GM12864 (cell line): ENCODE measurements around the gene LAMC1.

Experiments used
- DNase-seq: peaks from one replicate; pipeline ENCODE4 v3.0.0-alpha.2; 2011; ENCODE audit warnings: low read depth
- H3K4me3 ChIP-seq: 2 replicates; pipeline ENCODE4 v1.5.1; 2011; ENCODE audit warnings: mild to moderate bottlenecking, low read depth, low read length, control low read depth
- TF ChIP-seq, protein P1 (sequence below): IDR thresholded peaks from 2 replicates; pipeline ENCODE4 v1.5.1; 2011; ENCODE audit warnings: low read depth, mild to moderate bottlenecking, moderate library complexity, low read length, control low read depth, inconsistent platforms; ENCODE audit errors: missing control alignments

LAMC1 gene

DNA sequence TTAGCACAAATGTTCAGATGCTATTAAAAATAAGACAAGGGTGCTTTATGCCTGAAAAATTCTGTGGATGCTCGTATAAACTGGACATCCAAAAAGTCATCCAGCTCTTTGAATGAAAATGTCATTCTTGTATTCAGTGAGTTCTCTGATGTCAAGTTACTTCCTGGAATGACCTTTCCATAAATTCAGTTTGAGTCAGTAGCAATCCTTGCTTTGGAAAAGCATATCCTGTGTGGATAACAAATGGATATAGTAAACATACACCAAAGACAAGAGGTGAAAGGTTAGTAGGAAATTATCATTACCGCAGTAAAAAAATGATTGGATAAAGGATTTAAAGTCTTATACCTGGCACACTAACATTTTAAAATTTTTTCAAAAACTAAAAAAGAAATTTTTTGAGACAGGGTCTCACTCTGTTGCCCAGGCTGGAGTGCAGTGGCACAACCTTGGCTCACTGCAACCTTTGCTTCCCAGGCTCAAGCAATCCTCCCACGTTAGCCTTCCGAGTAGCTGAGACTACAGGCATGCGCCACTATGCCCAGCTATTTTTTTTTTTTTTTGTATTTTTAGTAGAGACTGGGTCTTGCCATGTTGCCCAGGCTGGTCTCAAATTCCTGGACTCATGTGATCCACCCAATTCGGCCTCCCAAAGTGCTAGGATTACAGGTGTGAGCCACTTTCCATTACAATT lies 10.8 kb upstream of the LAMC1 start:
- no peak overlapping the region for H3K4me3 ChIP-seq
- TF ChIP-seq, protein P1, sequence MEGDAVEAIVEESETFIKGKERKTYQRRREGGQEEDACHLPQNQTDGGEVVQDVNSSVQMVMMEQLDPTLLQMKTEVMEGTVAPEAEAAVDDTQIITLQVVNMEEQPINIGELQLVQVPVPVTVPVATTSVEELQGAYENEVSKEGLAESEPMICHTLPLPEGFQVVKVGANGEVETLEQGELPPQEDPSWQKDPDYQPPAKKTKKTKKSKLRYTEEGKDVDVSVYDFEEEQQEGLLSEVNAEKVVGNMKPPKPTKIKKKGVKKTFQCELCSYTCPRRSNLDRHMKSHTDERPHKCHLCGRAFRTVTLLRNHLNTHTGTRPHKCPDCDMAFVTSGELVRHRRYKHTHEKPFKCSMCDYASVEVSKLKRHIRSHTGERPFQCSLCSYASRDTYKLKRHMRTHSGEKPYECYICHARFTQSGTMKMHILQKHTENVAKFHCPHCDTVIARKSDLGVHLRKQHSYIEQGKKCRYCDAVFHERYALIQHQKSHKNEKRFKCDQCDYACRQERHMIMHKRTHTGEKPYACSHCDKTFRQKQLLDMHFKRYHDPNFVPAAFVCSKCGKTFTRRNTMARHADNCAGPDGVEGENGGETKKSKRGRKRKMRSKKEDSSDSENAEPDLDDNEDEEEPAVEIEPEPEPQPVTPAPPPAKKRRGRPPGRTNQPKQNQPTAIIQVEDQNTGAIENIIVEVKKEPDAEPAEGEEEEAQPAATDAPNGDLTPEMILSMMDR: no peak
- DNase-seq: no peak

DNA sequence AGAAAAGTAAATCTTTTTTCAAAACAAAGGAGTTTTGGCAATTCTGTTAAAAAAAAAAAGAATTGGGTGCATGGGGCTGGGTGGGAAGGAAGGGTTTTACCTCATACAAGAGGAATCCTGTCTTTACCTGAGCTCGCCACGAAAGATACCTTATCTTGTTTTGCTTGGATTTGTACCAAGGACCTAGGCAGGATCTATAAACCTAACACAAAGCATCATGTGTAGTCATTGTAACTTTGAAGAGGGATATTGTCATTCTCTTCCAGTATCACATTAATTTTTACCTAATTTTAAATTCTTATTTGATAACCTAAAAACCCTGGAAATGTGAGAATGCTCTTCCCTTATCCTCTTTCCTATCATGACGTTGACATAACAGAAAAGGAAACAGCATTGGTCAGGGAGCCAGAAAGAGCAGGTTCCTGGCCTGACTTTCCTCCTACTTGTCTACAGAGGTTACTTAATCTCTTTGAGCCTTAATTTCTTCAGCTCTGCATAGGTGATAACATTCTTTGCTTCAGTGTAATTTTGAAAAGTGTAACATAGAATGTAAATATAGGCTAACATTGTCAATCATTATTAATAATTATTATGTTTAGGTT lies 4.0 kb upstream of the LAMC1 start:
- H3K4me3 ChIP-seq: no peak overlapping the region
- TF ChIP-seq, protein P1: no peak

GRCh38 chr1:183019860-183020259 lies 3.4 kb upstream of the LAMC1 start:
- H3K4me3 ChIP-seq: no peak overlapping the region
- no peak for DNase-seq
- TF ChIP-seq, protein P1: no peak

More for the DNA sequence above, 4.0 kb upstream of the LAMC1 start:
- no peak for DNase-seq

DNA sequence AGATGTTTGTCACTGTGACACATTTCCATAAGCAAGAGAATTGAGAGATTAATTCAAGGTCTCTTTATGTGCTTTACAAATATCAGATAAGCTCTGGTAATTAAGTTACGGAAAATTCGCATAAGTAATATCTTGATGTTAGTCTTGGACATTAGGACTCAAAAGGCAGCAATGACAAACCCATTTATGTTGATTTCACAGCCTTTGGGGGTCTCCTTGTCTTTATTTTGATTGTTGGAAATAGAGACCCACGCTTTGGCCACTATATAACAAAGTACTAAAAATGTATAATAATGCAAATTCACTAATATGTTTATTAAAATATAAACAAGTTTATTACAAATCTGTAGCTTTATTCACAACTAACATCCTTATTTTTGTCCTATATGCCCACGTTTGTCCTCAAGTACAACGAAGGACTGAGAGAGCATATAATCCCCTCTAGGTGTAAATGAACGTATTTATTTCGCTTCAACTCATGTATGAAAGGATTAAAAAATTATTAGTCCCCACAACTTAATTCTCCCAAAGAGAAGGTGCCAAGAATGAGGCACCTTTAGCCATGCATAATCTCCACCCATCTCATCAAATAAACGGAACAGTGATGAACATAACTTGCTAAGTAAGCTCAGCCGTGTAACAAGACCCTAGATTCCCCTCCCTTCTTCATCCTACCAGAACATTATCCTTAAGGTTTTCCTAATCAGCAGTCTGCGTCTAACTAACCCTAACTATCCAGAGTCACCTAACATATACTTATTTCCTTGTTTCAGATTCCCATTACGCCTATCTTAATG lies 1.6 kb upstream of the LAMC1 start:
- peak overlapping the region; percentile 67; the same call in 1 of the 2 replicates for H3K4me3 ChIP-seq
- TF ChIP-seq, protein P1: no peak

DNA sequence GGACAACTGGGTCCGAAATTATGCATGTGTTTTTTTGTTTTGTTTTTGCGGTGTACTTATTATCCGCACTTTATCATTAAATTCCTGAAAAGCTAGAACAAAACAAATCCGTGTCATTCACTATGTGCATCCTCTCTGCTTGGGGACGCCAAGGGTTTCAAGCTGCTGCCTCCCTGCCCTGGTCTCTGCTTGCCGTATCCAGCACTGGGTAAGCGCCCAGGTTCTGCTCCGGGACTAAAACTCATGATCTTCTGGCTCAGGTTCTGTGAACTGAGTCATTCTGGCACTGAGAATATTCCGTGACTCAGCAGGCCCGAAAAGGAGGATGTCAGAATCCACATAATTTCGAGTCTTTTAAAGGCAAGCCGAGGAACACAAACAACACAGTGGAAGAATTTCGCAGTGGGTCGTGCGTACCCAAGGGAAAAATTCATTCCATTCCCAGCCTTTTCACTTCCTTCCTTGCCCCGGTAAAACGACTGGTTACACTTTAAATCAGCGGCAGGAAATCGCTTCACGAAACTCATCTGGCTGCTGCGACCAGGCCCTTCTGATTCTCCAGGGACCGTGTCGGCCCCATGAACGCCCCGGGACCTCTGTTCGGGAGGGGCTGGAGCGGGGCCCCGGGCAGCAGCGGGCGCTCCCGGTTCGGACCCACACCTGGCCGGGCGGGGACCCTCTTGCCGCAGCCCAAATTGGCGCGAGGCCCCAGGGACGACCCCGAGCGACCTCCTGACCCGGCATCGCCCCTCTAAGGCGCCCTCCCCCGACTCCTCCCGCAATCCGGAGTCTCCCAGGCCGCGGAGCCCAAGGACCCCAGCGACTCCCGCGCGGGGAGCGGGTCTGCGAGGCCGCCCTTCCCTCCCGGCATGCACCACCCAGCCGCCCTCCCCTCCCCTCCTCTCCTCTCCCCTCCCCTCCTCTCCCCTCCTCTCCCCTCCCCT lies 746 bp upstream of the LAMC1 start:
- peak overlapping the region; percentile 67 for H3K4me3 ChIP-seq
- no peak for DNase-seq
- TF ChIP-seq, protein P1: no peak

More for the DNA sequence above, 1.6 kb upstream of the LAMC1 start:
- no peak for DNase-seq

DNA sequence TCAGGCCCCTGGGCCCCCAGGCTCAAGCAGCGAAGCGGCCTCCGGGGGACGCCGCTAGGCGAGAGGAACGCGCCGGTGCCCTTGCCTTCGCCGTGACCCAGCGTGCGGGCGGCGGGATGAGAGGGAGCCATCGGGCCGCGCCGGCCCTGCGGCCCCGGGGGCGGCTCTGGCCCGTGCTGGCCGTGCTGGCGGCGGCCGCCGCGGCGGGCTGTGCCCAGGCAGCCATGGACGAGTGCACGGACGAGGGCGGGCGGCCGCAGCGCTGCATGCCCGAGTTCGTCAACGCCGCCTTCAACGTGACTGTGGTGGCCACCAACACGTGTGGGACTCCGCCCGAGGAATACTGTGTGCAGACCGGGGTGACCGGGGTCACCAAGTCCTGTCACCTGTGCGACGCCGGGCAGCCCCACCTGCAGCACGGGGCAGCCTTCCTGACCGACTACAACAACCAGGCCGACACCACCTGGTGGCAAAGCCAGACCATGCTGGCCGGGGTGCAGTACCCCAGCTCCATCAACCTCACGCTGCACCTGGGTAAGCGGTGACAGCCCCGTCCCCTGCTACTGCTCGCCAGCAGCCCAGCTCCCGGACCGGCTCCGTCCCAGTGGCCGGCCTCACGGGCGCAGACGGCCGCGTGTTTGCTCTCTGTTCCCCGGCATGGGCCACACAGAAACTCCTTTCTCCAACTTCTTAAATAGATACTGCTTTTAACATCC lies 539 bp downstream of the LAMC1 start:
- peak overlapping the region; percentile 67 for H3K4me3 ChIP-seq
- TF ChIP-seq, protein P1: peak; percentile 73
- DNase-seq: no peak
